ENCODE data around the gene TNK1. TPM values are rescaled to one million over a fixed set of nuclear protein-coding genes. Genes with fewer than 3 reads are reported as not detected.
A peak's percentile ranks its signal among the peaks of the same experiment; 100 is the strongest.

Gene TNK1
- total RNA-seq, 1 donor from 2014 or later, result 12.3 TPM

DNA sequence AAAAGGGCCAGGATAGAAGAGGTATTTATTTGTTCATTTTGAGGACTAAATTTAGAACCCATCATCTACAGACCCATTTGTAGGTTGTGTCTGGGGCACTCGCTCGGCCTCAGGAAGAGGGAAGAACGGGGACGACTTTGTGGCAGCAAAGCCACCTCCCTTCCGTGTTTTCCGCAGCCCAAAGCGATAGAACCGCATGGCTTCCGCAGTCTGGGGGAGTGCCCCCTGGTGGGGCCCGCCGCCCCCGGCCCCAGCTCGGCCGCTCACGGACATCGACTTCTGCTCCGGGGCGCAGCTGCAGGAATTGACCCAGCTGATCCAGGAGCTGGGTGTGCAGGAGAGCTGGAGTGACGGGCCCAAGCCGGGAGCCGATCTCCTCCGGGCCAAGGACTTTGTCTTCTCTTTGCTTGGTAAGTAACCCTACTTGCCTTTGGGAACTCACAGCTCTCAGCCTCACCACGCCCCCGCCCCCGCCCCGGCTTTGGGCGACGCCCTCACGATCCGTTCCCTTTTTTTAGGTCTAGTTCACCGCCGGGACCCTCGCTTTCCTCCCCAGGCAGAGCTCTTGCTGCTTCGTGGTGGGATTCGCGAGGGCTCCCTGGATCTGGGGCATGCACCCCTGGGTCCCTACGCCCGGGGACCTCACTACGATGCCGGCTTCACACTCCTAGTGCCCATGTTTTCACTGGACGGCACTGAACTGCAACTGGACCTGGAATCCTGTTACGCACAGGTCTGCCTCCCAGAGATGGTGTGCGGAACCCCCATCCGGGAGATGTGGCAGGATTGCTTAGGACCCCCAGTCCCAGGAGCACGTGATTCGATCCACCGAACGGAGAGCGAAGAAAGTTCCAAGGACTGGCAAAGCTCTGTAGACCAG lies 55.0 kb downstream of the TNK1 start:
- peak; percentile 67 for DNase-seq (ENCODE audit: low spot score)

DNA sequence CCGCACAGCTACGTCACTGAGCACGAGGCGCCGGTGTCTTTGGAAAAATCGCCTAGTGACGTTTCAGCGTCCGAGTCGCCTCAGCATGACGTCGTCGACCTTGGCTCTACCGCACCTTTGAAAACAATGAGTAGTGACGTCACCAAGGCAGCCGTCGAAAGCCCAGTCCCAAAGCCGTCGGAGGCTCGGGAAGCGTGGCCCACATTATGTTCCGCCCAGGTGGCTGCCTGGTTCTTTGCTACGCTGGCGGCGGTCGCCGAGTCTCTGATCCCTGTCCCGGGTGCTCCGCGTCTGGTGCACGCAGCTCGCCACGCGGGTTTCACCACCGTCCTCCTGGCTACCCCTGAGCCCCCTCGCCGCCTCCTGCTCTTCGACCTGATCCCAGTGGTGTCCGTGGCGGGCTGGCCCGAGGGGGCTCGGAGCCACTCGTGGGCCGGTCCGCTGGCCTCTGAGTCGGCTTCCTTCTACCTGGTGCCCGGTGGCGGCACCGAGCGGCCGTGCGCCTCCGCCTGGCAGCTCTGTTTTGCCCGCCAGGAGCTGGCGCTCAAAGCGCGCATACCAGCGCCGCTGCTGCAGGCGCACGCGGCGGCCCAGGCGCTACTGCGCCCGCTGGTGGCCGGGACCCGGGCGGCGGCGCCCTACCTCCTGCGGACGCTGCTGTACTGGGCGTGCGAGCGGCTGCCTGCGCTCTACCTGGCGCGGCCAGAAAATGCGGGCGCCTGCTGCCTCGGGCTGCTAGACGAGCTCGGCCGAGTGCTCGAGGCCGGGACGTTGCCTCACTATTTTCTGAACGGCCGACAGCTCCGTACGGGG lies 55.9 kb downstream of the TNK1 start:
- peak; percentile 82 for DNase-seq (ENCODE audit: low spot score)

DNA sequence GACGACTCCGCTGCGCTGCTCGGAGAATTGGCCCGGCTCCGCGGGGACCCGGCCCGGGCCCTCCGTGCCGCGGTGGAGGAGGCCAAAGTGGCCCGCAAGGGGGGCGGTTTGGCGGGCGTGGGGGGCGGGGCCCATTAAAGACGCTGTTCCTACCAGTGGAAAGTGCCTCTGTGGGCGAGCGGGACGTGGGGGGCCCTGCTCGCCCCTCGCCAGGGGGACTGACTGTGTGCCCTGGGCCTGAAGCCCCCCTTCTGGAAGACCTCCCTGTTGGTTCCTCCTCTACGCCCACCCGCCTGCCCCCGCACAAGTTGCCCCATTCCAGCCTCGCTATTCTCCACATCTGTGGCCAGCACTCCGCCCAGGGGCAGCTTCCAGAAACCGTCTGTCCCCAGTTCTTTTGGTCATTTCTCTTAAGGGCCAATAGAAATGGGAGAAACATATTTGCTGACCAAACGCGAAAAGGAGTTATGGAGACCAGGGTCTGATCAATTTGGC lies 56.5 kb downstream of the TNK1 start:
- no peak for DNase-seq (ENCODE audit: low spot score)

- peak; percentile 69 for DNase-seq (ENCODE audit: low spot score)
These were observed 57.2 kb downstream of the TNK1 start for GRCh38 chr17:7437950-7438614.

DNA sequence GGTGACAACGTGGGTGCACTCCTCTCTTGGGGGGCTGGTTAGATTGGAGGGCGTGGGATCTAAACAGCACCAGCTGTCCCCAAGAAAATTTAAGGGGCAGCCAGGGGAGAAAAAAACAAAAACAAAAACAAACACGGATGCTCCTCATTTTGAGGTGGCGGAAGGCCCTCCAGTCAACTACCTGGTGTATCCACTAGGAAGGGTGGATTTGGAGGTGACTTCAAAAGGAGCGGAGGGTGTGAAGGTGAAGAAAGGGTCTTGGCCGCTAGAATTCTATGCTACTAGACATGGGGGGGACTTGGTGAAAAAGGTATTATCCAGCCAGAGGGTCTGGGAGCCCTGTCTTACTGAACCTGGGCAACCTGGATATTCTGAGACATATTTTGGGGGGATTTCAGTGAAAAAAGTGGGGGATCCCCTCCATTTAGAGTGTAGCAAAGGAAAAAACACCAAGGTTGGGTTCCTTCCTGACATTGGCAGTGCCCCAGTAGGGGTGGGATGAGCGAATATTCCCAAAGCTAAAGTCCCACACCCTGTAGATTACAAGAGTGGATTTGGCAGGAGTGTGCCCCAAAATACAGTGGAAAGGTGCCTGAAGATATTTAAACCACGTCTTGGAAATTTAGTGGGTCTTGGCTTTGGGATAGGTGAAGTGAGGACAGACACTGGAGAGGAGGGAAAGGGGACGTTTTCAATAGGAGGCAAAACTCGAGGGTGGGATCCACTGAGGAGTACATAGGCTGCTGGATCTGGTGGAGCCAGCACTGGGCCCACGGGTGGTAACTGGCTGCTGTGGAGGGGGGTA lies 58.0 kb downstream of the TNK1 start:
- no peak for DNase-seq (ENCODE audit: low spot score)

Other genes with a start within 250 kb of the TNK1 start
- 2.6 TPM for gene ASGR1, start 201.7 kb upstream of the TNK1 start, total RNA-seq
- gene DLG4, start 161.3 kb upstream of the TNK1 start, total RNA-seq, result 26.8 TPM
- gene ACADVL, start 161.2 kb upstream of the TNK1 start, total RNA-seq, result 855 TPM
- gene DVL2, start 146.6 kb upstream of the TNK1 start, total RNA-seq, result 38.4 TPM
- 37.6 TPM for gene PHF23, start 141.6 kb upstream of the TNK1 start, total RNA-seq
- 453 TPM for gene GABARAP, start 138.6 kb upstream of the TNK1 start, total RNA-seq
- 116 TPM for gene CTDNEP1, start 129.4 kb upstream of the TNK1 start, total RNA-seq
- 46.3 TPM for gene ELP5, start 128.9 kb upstream of the TNK1 start, total RNA-seq
- gene CLDN7, start 118.6 kb upstream of the TNK1 start, total RNA-seq, result 157 TPM
- 11.2 TPM for gene SLC2A4, start 99.4 kb upstream of the TNK1 start, total RNA-seq
- gene YBX2, start 86.5 kb upstream of the TNK1 start, total RNA-seq, result not detected
- gene EIF5A, start 73.5 kb upstream of the TNK1 start, total RNA-seq, result 425 TPM
- gene GPS2, start 65.7 kb upstream of the TNK1 start, total RNA-seq, result 67.6 TPM
- 49.6 TPM for gene NEURL4, start 51.8 kb upstream of the TNK1 start, total RNA-seq
- 12.7 TPM for gene ACAP1, start 44.6 kb upstream of the TNK1 start, total RNA-seq
- 11.5 TPM for gene KCTD11, start 28.9 kb upstream of the TNK1 start, total RNA-seq
- gene TMEM95, start 25.9 kb upstream of the TNK1 start, total RNA-seq, result not detected
- gene PLSCR3, start 13.4 kb downstream of the TNK1 start, total RNA-seq, result 43.0 TPM
- 115 TPM for gene TMEM256, start 23.0 kb downstream of the TNK1 start, total RNA-seq
- gene NLGN2, start 26.8 kb downstream of the TNK1 start, total RNA-seq, result 22.3 TPM
- not detected for gene SPEM1, start 39.2 kb downstream of the TNK1 start, total RNA-seq
- not detected for gene SPEM2, start 44.5 kb downstream of the TNK1 start, total RNA-seq
- gene SPEM3, start 47.8 kb downstream of the TNK1 start, total RNA-seq, result not detected
- gene TMEM102, start 54.3 kb downstream of the TNK1 start, total RNA-seq, result 8.1 TPM
- 3.5 TPM for gene FGF11, start 58.4 kb downstream of the TNK1 start, total RNA-seq
- gene CHRNB1, start 64.0 kb downstream of the TNK1 start, total RNA-seq, result 6.8 TPM
- gene ZBTB4, start 98.5 kb downstream of the TNK1 start, total RNA-seq, result 65.5 TPM
- gene SLC35G6, start 100.4 kb downstream of the TNK1 start, total RNA-seq, result not detected
- 151 TPM for gene POLR2A, start 103.3 kb downstream of the TNK1 start, total RNA-seq
- gene TNFSF12, start 168.0 kb downstream of the TNK1 start, total RNA-seq, result 30.6 TPM
- gene TNFSF13, start 177.7 kb downstream of the TNK1 start, total RNA-seq, result 23.0 TPM
- gene SENP3, start 180.8 kb downstream of the TNK1 start, total RNA-seq, result 43.9 TPM
- gene CD68, start 198.5 kb downstream of the TNK1 start, total RNA-seq, result 61.0 TPM
- gene MPDU1, start 202.8 kb downstream of the TNK1 start, total RNA-seq, result 68.1 TPM
- gene SOX15, start 209.0 kb downstream of the TNK1 start, total RNA-seq, result 8.0 TPM
- 30.6 TPM for gene FXR2, start 233.8 kb downstream of the TNK1 start, total RNA-seq
- gene SAT2, start 246.7 kb downstream of the TNK1 start, total RNA-seq, result 57.1 TPM
- not detected for gene SHBG, start 249.0 kb downstream of the TNK1 start, total RNA-seq